ENCODE results near the gene DCST1.

DNA sequence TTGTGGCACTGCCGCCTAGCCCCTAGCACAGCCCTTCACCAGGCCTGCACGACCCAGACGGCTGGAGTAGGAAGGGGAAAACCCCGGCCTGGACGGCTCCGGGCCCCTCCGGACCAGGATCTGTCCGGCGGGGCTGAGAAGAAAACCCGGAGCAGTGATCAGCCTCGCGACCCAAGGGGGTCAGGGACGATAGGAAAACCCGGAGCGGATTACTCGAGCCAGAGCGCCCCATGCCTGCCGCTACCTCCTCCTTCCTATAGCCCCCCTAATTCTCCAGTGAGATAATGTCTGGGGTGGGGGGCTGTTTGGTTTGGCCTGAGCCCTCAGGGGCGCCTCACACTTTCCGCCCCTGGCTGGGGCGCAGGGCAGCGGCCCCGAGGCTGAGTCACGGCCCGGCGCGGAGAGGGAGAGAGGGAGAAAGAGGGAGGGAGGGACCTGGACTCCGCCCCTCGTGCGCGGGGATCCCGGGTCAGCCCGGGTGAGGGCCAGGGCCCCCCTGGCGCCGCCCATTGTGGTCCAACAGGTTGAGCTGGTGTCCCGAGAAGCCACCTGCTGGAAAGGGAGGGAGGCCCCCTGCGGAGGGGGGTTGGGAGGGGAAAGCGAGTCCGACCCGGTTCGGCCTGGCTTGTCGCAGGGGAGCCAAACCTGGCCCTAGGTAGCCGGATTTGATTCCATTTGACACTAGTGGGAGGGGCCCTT is 32.7 kb upstream of the DCST1 start:
- TF ChIP-seq, protein P1, sequence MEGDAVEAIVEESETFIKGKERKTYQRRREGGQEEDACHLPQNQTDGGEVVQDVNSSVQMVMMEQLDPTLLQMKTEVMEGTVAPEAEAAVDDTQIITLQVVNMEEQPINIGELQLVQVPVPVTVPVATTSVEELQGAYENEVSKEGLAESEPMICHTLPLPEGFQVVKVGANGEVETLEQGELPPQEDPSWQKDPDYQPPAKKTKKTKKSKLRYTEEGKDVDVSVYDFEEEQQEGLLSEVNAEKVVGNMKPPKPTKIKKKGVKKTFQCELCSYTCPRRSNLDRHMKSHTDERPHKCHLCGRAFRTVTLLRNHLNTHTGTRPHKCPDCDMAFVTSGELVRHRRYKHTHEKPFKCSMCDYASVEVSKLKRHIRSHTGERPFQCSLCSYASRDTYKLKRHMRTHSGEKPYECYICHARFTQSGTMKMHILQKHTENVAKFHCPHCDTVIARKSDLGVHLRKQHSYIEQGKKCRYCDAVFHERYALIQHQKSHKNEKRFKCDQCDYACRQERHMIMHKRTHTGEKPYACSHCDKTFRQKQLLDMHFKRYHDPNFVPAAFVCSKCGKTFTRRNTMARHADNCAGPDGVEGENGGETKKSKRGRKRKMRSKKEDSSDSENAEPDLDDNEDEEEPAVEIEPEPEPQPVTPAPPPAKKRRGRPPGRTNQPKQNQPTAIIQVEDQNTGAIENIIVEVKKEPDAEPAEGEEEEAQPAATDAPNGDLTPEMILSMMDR (conservative IDR thresholded peaks at IDR 0.05; ENCODE audit: low read depth, low read length), result 0 out of 2 replicates have a peak, but pooled peaks have one; percentile 7
- no peak for TF ChIP-seq EZH2 (IDR thresholded peaks at IDR 0.05; ENCODE audit: borderline replicate concordance, low read depth, low read length, poor library complexity, severe bottlenecking)
